DMS79 (cell line): ENCODE measurements around the gene CRKL.
"Not testable (repeated sequence)": the region's sequence is repeated elsewhere in the genome, so short reads cannot be mapped to it uniquely, and the experiment has no call there.

ENCODE experiments used
- DNase-seq: peaks from one replicate; lab custom pipeline; 2025; lab: John Stamatoyannopoulos, UW

CRKL gene

GRCh38 chr22:20967697-20968211 is 50.5 kb downstream of the CRKL start:
- no peak for DNase-seq

GRCh38 chr22:20968281-20968977 is 51.2 kb downstream of the CRKL start:
- DNase-seq: no peak

DNA sequence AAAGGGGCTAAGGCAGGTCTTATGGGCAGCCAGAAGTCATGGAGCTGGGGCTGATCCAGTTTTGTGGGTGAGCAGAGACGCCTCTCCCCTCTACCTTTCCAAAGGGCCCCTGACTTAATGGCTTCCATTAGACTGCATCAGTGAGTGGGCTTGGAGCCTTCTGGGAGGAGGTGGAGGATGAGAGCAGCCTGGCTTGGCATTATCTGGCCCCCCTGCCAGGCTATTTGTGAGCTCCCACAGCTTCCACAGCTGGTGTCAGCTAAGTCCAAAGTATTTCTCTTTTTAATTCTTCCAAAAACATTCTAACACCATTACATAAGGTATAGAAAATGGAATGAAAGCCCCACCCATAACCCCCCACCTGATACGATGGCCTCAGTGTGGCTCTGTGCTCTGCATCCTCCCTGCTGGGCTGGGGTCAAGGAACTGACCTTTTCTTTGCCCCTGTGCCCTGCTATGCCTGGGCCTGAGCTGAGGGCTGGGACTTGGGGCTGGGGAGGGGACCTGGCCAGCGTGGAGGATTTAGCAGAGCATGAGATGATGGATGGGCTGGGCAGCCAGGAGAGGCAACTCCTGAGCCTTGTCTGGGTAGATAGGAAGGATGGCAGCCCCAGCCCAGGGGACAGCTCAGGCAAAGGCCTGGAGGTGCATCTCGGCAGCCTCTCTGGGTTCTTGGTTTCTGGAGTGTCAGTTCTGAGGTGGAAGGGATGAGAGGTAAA is 53.9 kb downstream of the CRKL start:
- no peak for DNase-seq

DNA sequence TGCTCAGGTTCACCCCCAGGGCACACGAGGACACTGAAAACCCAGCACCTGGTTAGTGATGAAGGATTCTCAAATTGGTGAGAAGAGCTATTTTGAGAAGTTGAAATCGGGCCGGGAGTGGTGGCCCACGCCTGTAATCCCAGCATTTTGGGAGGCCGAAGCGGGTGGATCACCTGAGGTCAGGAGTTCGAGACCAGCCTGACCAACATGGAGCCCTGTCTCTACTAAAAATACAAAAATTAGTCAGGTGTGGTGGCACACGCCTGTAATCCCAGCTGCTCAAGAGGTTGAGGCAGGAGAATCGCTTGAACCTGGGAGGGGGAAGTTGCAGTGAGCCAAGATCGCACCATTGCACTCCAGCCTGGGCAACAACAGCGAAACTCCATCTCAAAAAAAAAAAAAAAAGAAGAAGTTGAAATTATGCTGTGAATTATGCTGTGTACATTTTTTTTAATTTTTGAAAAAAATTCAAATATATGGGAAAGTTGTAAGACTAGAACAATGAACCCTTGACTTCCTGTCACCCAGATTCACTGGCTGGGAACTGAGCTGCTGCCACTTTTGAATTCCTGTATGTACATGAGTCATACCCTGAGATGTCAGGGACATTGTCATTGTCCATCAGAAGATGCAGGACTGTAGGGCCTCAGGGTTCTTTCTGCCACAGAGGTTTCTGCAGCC is 54.9 kb downstream of the CRKL start:
- DNase-seq: not testable (repeated sequence)

GRCh38 chr22:20972933-20973577 is 55.8 kb downstream of the CRKL start:
- no peak for DNase-seq

DNA sequence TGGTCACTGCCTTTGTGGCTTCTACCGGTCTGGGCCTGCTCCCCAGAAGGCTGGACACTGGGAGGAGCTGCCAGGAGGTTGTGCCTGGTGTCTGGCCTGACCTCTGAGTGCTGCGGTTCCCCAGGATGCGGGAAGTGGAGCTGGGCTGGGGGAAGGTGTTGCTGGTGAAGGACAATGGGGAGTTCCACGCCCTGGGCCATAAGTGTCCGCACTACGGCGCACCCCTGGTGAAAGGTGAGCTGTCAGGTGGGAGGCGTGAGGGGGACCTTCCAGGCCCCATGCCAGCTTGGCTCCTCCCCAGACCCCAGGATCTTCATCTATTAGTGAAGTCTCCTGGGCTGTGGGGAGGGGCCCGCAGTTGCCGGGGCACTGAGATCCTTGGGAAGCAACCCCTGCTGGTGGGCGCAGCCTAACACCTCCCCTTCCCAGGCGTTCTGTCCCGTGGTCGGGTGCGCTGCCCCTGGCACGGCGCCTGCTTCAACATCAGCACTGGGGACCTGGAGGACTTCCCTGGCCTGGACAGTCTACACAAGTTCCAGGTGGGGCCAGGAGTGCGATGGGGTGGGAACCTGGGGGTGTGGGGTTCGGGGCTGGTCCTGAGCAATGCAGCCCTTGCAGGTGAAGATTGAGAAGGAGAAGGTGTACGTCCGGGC is 56.6 kb downstream of the CRKL start:
- DNase-seq: no peak

DNA sequence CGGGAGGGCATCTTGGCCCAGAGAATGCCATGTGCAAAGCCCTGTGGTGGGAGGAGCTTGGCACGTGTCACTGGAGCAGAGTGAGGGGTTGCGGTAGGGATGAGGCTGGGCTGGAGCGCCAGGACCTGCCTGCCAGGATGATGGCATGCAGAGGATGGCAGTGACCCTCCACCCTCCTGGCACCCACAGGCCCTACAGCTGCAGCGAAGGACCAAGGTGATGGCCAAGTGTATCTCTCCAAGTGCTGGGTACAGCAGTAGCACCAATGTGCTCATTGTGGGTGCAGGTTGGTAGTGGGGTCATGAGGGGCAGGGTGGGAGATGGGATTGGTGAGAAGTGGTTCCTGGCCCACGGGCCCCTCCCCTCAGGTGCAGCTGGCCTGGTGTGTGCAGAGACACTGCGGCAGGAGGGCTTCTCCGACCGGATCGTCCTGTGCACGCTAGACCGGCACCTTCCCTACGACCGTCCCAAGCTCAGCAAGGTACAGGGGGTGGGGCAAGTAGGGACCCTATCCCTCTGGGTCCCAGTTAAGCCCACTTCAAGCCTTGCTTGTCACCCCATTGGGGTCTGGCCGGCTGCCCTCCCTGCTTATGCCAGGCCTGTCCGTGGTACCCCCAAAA is 57.2 kb downstream of the CRKL start:
- DNase-seq: no peak

DNA sequence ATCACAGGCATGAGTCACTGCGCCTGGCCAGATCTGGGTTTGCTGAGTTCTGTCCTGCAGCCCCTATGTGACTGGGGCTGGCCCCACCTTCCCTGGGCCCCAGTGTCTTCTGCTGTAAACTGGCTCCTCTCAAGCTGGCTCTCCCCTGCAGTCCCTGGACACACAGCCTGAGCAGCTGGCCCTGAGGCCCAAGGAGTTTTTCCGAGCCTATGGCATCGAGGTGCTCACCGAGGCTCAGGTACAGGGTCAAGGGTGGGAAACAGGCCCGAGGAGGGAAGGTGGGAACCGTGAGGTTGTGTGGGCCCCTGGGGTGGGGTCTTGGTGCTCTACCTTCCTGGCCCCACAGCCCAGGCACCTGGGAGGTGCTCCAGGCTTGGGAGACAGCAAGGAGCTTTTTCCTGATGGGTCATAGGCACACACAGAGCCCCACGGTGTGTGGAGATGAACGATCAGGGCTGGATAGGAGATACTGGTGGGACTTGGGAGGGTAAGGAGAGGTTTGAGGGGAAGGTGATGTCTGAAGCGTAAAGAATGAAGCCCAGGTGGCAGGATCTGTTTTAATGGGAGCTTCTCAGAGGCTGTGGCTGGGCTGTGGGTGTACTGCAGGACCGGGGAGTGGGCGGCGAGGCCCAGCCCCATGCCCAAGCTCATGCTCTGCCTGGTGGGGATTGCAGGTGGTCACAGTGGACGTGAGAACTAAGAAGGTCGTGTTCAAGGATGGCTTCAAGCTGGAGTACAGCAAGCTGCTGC is 58.5 kb downstream of the CRKL start:
- DNase-seq: no peak

- DNase-seq: no peak
Observed at GRCh38 chr22:20976291-20976877, 59.2 kb downstream of the CRKL start.

- DNase-seq: no peak
Observed at GRCh38 chr22:20977019-20977418, 59.8 kb downstream of the CRKL start.

DNA sequence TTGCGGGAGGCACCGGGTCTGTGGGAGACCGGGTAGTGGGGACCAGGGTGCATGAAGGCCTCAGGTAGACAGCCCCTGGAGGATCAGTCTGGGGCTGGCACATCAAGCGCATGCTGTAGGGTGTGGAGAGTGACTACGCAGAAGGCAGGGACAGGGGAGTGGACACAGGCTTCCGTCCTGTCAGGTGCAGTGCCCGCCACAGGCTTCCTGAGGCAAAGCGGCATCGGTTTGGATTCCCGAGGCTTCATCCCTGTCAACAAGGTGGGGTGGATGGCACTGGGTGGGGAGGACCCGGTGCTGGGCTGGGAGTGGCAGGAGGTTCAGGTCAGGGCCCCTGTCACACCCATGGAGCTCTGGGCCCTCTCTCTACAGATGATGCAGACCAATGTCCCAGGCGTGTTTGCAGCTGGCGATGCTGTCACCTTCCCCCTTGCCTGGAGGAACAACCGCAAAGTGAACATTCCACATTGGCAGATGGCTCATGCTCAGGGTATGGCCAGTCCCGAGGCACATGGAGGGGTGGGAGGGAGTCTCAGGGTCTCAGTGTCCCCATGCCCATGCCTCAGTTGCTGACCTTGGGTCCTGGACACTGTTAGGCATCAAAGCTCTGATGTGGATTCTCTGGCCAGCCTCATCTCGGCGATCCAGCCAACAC is 60.4 kb downstream of the CRKL start:
- DNase-seq: no peak

DNA sequence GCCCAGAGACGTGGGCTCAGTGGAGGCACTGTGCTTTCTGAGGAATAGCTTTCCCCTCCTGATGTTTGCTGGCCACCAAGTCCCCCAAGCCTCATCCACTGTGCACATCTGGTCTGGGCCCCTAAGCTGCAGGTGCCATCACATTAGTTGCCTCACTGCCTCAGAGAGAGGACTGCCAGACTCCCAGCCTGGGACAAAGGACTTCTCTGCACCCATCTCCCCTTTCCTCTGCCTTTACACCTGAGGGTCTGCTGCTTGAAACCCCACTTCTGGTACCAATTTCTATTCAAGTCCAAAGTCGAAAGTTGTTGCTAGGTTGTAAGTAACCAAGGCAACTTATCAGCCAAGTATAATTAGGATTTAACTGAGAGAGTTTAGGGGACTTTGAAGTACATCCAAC is 61.2 kb downstream of the CRKL start:
- no peak for DNase-seq

- DNase-seq: no peak
Observed at GRCh38 chr22:20979243-20979809, 62.1 kb downstream of the CRKL start.

GRCh38 chr22:20979940-20980453 is 62.8 kb downstream of the CRKL start:
- no peak for DNase-seq

- DNase-seq: no peak
Observed at GRCh38 chr22:20980523-20980922, 63.3 kb downstream of the CRKL start.

DNA sequence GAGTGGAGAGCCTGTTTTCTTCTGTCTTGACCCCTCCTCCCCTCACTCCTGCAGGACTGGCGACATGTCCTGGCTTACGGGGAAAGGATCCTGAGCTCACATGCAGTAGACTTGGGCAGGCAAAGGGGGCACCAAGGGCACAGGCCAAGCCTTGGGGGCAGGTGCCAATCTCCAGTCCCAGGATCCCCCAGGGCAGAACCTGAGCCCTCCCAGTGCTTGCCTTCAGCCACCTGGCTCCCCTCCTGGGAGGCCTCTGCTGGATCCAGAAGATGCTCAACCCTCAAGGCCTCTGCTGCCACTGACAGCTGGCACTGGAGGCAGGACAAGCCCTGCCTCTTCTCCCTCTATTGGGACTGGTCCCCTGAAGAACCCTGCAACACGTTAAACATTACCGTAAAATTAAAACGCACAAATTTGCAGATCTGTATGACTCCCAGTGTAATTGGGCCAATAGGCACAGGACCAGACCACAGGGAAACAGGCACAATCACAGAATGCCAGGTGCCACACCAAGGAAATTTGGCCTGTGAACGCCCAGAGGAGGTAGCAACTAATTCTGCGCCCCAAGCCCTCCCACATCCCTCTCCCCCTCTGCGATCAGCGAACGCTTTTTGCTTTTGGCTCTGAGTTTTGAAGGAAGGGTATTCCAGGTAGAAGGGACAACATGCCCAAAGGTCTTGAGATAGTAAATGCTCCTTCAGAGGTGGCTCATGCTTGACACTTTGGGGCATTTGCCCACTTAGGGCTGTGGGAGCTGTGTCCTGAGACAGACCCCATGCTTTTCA is 63.9 kb downstream of the CRKL start:
- DNase-seq: no peak

DNA sequence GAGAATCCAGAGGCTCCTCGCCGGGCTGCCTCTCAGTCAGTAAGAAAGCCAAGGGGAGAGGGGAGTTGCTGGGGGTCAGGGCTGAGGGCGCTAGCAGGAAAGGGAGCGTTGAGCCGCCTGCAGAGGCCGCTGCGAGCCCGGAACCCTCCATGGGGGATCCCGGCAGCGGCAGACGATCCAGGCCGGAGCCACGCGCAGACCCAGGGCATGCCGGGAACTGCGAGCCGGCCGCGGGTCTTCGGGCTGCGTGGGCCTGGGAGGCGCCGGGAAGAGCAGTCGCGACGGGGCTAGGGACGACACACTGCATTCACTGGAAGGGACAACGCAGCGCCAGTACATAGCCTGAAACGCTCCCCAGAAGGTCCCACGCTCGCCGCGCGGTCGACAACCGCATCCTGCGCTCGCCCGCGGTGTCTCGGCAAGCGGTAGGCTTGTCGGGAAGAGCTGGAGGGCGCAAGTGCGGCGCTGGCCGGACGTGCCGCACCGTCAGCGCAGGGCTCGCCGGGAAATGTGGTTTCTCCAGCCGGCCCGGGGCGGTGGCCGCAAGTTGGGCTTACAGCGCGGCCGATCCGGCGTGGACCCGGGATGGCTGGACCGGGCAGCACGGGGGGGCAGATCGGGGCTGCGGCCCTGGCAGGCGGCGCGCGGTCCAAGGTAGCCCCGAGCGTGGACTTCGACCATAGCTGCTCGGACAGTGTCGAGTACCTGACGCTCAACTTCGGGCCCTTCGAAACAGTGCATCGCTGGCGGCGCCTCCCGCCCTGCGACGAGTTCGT is 64.8 kb downstream of the CRKL start, which contains the start of gene LZTR1:
TSS of gene LZTR1 (plus strand) at position 511 of the 776 bp plus-strand sequence. CDS start at position 586, 75 bp downstream.
- DNase-seq: no peak

DNA sequence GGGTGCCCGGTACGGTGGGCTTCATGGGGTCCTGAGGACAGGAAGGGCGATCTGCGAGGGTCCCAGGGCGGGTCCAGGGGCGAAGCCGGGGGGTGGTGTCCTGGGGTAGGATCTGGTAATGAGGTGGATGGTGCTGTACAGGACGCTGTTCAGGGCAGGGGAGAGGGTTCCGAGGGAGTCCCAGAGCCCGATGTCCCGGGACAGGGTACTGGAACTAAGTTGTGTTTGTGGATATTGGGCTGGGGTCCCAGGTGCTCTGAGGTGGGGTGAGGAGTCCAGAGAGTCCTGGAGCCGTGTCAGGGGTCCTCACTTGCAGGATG is 65.3 kb downstream of the CRKL start:
- DNase-seq: no peak
